Mesenchymal stem cell (in vitro differentiated cells and primary cell): ENCODE data around the gene INSRR.

Experiments used
- DNase-seq: peaks from one replicate; pipeline ENCODE4 v3.0.0-alpha.2; 2013
- H2AFZ ChIP-seq: one replicate; pipeline ENCODE4 v1.6.1; 2013; ENCODE audit warnings: low read depth, mild to moderate bottlenecking, control low read depth, inconsistent platforms, low read length, moderate library complexity
- H2AK5ac ChIP-seq: 2 replicates; pipeline ENCODE4 v1.6.1; 2013; ENCODE audit warnings: low read length, moderate library complexity, mild to moderate bottlenecking, inconsistent platforms; ENCODE audit not compliant: severe bottlenecking
- H2BK120ac ChIP-seq: one replicate; pipeline ENCODE4 v1.6.1; 2013; ENCODE audit warnings: low read depth, mild to moderate bottlenecking, inconsistent platforms, low read length, moderate library complexity
- H2BK12ac ChIP-seq, 2 experiments: one replicate each; pipeline ENCODE4 v1.6.1; 2013; ENCODE audit warnings: inconsistent platforms in 2 of 2, low read length in 2 of 2, mild to moderate bottlenecking in 2 of 2, moderate library complexity in 2 of 2, control low read depth in 1 of 2
- H2BK15ac ChIP-seq: one replicate; pipeline ENCODE4 v1.6.1; 2013; ENCODE audit warnings: mild to moderate bottlenecking, low read depth, inconsistent platforms; ENCODE audit not compliant: poor library complexity, severe bottlenecking
- H2BK5ac ChIP-seq: 2 replicates; pipeline ENCODE4 v1.6.1; 2013; ENCODE audit warnings: low read depth, mild to moderate bottlenecking, low read length, control low read depth, inconsistent platforms; ENCODE audit not compliant: poor library complexity, severe bottlenecking
- H3K14ac ChIP-seq, 2 experiments: one replicate each; pipeline ENCODE4 v1.6.1; 2013; ENCODE audit warnings: inconsistent platforms in 2 of 2, low read length in 2 of 2, control low read depth in 1 of 2, mild to moderate bottlenecking in 1 of 2, moderate library complexity in 1 of 2
- H3K18ac ChIP-seq, 2 experiments: one replicate each; pipeline ENCODE4 v1.6.1; 2013; ENCODE audit warnings: inconsistent platforms in 2 of 2, low read length in 2 of 2, control low read depth in 1 of 2, low read depth in 1 of 2, mild to moderate bottlenecking in 1 of 2
- H3K23ac ChIP-seq, 2 experiments: one replicate each; pipeline ENCODE4 v1.6.1; 2013; ENCODE audit warnings: inconsistent platforms in 2 of 2, low read length in 2 of 2, mild to moderate bottlenecking in 2 of 2, moderate library complexity in 2 of 2, control low read depth in 1 of 2
- H3K27ac ChIP-seq: 2 replicates; pipeline ENCODE4 v1.5.1; 2013; ENCODE audit warnings: mild to moderate bottlenecking, moderate library complexity, low read length, control low read depth, inconsistent platforms; ENCODE audit not compliant: poor library complexity, severe bottlenecking
- H3K27me3 ChIP-seq, 2 experiments: 2 replicates each; pipeline versions ENCODE4 v1.6.1 to v1.7.0; 2013; ENCODE audit warnings: low read length in 2 of 2, mild to moderate bottlenecking in 2 of 2, moderate library complexity in 2 of 2, control low read depth in 1 of 2, inconsistent platforms in 1 of 2; ENCODE audit not compliant: control insufficient read depth in 1 of 2, insufficient read depth in 1 of 2
- H3K36me3 ChIP-seq, 2 experiments: 2 replicates each; pipeline versions ENCODE4 v1.6.1 to v1.7.0; 2013; ENCODE audit warnings: low read length in 2 of 2, control low read depth in 1 of 2, inconsistent platforms in 1 of 2, low read depth in 1 of 2, mild to moderate bottlenecking in 1 of 2; ENCODE audit not compliant: insufficient read depth in 2 of 2, control insufficient read depth in 1 of 2
- H3K4ac ChIP-seq, 2 experiments: one replicate each; pipeline ENCODE4 v1.6.1; 2013; ENCODE audit warnings: inconsistent platforms in 2 of 2, low read length in 2 of 2, mild to moderate bottlenecking in 2 of 2, moderate library complexity in 2 of 2, control low read depth in 1 of 2, low read depth in 1 of 2
- H3K4me1 ChIP-seq: 2 replicates; pipeline ENCODE4 v1.6.1; 2013; ENCODE audit warnings: low read depth, low read length, control low read depth; ENCODE audit not compliant: control insufficient read depth, insufficient read depth
- H3K4me2 ChIP-seq: 2 replicates; pipeline ENCODE4 v1.6.1; 2013; ENCODE audit warnings: low read length, mild to moderate bottlenecking, inconsistent platforms; ENCODE audit not compliant: poor library complexity, severe bottlenecking
- H3K4me3 ChIP-seq, 2 experiments: 2 replicates each; pipeline versions ENCODE4 v1.5.1 to v1.7.0; 2013; ENCODE audit warnings: low read length in 2 of 2, mild to moderate bottlenecking in 2 of 2, control low read depth in 1 of 2, low read depth in 1 of 2; ENCODE audit not compliant: insufficient read depth in 1 of 2
- H3K79me1 ChIP-seq: replicated peaks from 2 replicates; pipeline ENCODE4 v1.6.1; 2013; ENCODE audit warnings: mild to moderate bottlenecking, control low read depth, low read length, inconsistent platforms; ENCODE audit not compliant: poor library complexity, severe bottlenecking
- H3K9ac ChIP-seq: 2 replicates; pipeline ENCODE4 v1.7.0; 2013; ENCODE audit warnings: mild to moderate bottlenecking, low read length, moderate library complexity
- H3K9me3 ChIP-seq: 2 replicates; pipeline ENCODE4 v1.7.0; 2013; ENCODE audit warnings: mild to moderate bottlenecking, low read length; ENCODE audit not compliant: control insufficient read depth
- H4K8ac ChIP-seq: one replicate; pipeline ENCODE4 v1.6.1; 2013; ENCODE audit warnings: inconsistent platforms, mild to moderate bottlenecking, low read length, moderate library complexity
- H4K91ac ChIP-seq: one replicate; pipeline ENCODE4 v1.6.1; 2013; ENCODE audit warnings: mild to moderate bottlenecking, low read length, inconsistent platforms
- WGBS: methylation state at CpG from one replicate; pipeline ENCODE4 v1.1.7; 2013; ENCODE audit warnings: mixed read lengths; 5-methylcytosine and 5-hydroxymethylcytosine counted together

Gene INSRR

GRCh38 chr1:156880473-156880872, 21.6 kb upstream of the INSRR start:
- Histone ChIP-seq H3K23ac (no peak overlapping the region), H3K4me1 (no peaks in the 10 kb centered on the region), H3K14ac (no peak overlapping the region), H3K36me3 (no peaks in the 10 kb centered on the region), H2AFZ (no peak overlapping the region), H4K8ac (no peak overlapping the region), H3K27ac (no peak overlapping the region), H3K9ac (no peak overlapping the region), H3K79me1 (no peaks in the 10 kb centered on the region), H3K27me3 (peaks cover 82 to 96% of the 10 kb centered on the region in 2 experiments), H2BK120ac (no peak overlapping the region), H2BK15ac (no peak overlapping the region), H3K4ac (no peak overlapping the region), H3K4me3 (no peak overlapping the region), H3K9me3 (no peaks in the 10 kb centered on the region), H2BK12ac (no peak overlapping the region), H4K91ac (peak overlapping the region; percentile 34), H2BK5ac (no peak overlapping the region), H3K4me2 (no peak overlapping the region), H3K18ac (no peak overlapping the region), H2AK5ac (no peak overlapping the region)
- WGBS, result 80% methylated on average over 4 of the region's 5 CpGs
- no peak for DNase-seq

- H3K36me3 ChIP-seq, result no peaks in the 10 kb centered on the region
- H2BK5ac ChIP-seq, result no peak overlapping the region
- H2AFZ ChIP-seq, result no peak overlapping the region
- H3K4me3 ChIP-seq, result no peak overlapping the region
- no peaks in the 10 kb centered on the region for H3K4me1 ChIP-seq
- H2BK120ac ChIP-seq, result no peak overlapping the region
- no peak overlapping the region for H3K14ac ChIP-seq
- H3K4ac ChIP-seq, result no peak overlapping the region
- H3K9ac ChIP-seq, result no peak overlapping the region
- H4K8ac ChIP-seq, result no peak overlapping the region
- no peak overlapping the region for H2BK12ac ChIP-seq
- H3K9me3 ChIP-seq, result no peaks in the 10 kb centered on the region
- H3K18ac ChIP-seq, result no peak overlapping the region
- no peak overlapping the region for H3K4me2 ChIP-seq
- H4K91ac ChIP-seq, result no peak overlapping the region
- H3K23ac ChIP-seq, result no peak overlapping the region
- WGBS, result 93% methylated on average over 21 of the region's 21 CpGs
- DNase-seq, result no peak
- H2AK5ac ChIP-seq, result no peak overlapping the region
- H3K27ac ChIP-seq, result no peak overlapping the region
- H3K27me3 ChIP-seq, result peaks cover 80 to 94% of the 10 kb centered on the region in 2 experiments
- H2BK15ac ChIP-seq, result no peak overlapping the region
- H3K79me1 ChIP-seq, result no peaks in the 10 kb centered on the region
Observed at GRCh38 chr1:156879876-156880275, 21.0 kb upstream of the INSRR start.

- no peak for DNase-seq
- Histone ChIP-seq H4K8ac (no peak overlapping the region), H3K14ac (no peak overlapping the region), H3K9ac (no peak overlapping the region), H3K4ac (no peak overlapping the region), H4K91ac (no peak overlapping the region), H2BK15ac (no peak overlapping the region), H2AFZ (no peak overlapping the region), H3K9me3 (no peaks in the 10 kb centered on the region), H2BK12ac (no peak overlapping the region), H2BK120ac (no peak overlapping the region), H3K23ac (no peak overlapping the region), H3K18ac (no peak overlapping the region), H3K4me3 (peak overlapping the region in 1 of 2 experiments; percentile 14), H3K4me2 (no peak overlapping the region), H2AK5ac (no peak overlapping the region), H3K36me3 (no peaks in the 10 kb centered on the region), H3K27ac (no peak overlapping the region), H3K27me3 (peaks cover 68 to 83% of the 10 kb centered on the region in 2 experiments), H3K4me1 (no peaks in the 10 kb centered on the region), H3K79me1 (no peaks in the 10 kb centered on the region), H2BK5ac (no peak overlapping the region)
- 87% methylated on average over 5 of the region's 5 CpGs for WGBS
Observed at GRCh38 chr1:156877433-156878170, 18.7 kb upstream of the INSRR start.

- Histone ChIP-seq H2BK12ac (no peak overlapping the region), H2BK5ac (no peak overlapping the region), H3K14ac (no peak overlapping the region), H3K18ac (no peak overlapping the region), H3K4me3 (no peak overlapping the region), H3K27me3 (peaks cover 54 to 70% of the 10 kb centered on the region in 2 experiments), H3K27ac (no peak overlapping the region), H3K9ac (no peak overlapping the region), H4K8ac (no peak overlapping the region), H2AFZ (no peak overlapping the region), H3K4me1 (no peaks in the 10 kb centered on the region), H3K4me2 (no peak overlapping the region), H4K91ac (no peak overlapping the region), H3K79me1 (no peaks in the 10 kb centered on the region), H2BK15ac (no peak overlapping the region), H3K36me3 (no peaks in the 10 kb centered on the region), H3K23ac (no peak overlapping the region), H2BK120ac (no peak overlapping the region), H3K9me3 (no peaks in the 10 kb centered on the region), H3K4ac (no peak overlapping the region), H2AK5ac (no peak overlapping the region)
- no peak for DNase-seq
- WGBS, result 49% methylated on average over 18 of the region's 21 CpGs
Observed at GRCh38 chr1:156876281-156876680, 17.4 kb upstream of the INSRR start.
